HG03571 (cell line): ENCODE data around the gene SMO.
A peak's percentile ranks its signal among the peaks of the same experiment; 100 is the strongest.
"Not testable (repeated sequence)": the region's sequence is repeated elsewhere in the genome, so short reads cannot be mapped to it uniquely, and the experiment has no call there.

Source experiments
- ATAC-seq: cut with Tn5 transposase; IDR thresholded peaks from one replicate; pipeline ENCODE4 v1.9.1; 2021; ENCODE audit not compliant: unreplicated experiment

The SMO gene

GRCh38 chr7:129169686-129170440, 18.6 kb upstream of the SMO start:
- peak; percentile 61 for ATAC-seq

GRCh38 chr7:129170441-129171021, 17.9 kb upstream of the SMO start:
- no peak for ATAC-seq

GRCh38 chr7:129173861-129174260, 14.6 kb upstream of the SMO start:
- ATAC-seq: not testable (repeated sequence)

GRCh38 chr7:129176916-129177710, 11.3 kb upstream of the SMO start:
- no peak for ATAC-seq

GRCh38 chr7:129184981-129185670, 3.3 kb upstream of the SMO start:
- no peak for ATAC-seq

- ATAC-seq: no peak
These were observed 1.6 kb upstream of the SMO start for GRCh38 chr7:129186749-129187260.

- ATAC-seq: no peak
These were observed 607 bp upstream of the SMO start for GRCh38 chr7:129187681-129188371.

- ATAC-seq: no peak
These were observed 643 bp downstream of the SMO start for GRCh38 chr7:129188892-129189660.

- no peak for ATAC-seq
These were observed 1.4 kb downstream of the SMO start for GRCh38 chr7:129189661-129190310.

- no peak for ATAC-seq
These were observed 2.8 kb downstream of the SMO start for GRCh38 chr7:129191272-129191671.

GRCh38 chr7:129193892-129194291, 5.5 kb downstream of the SMO start:
- ATAC-seq: no peak

- ATAC-seq: no peak
These were observed 9.3 kb downstream of the SMO start for GRCh38 chr7:129197771-129198170.

GRCh38 chr7:129199406-129199805, 11.0 kb downstream of the SMO start:
- no peak for ATAC-seq

GRCh38 chr7:129202058-129202777, 13.8 kb downstream of the SMO start:
- ATAC-seq: no peak

GRCh38 chr7:129203050-129203741, 14.8 kb downstream of the SMO start:
- no peak for ATAC-seq

- ATAC-seq: no peak
These were observed 16.8 kb downstream of the SMO start for GRCh38 chr7:129205126-129205818.

GRCh38 chr7:129205987-129206785, 17.8 kb downstream of the SMO start:
- no peak for ATAC-seq
